ENCODE data around the gene CHMP6.

The CHMP6 gene

GRCh38 chr17:80992077-80992947 is 671 bp downstream of the CHMP6 start:
- TF ChIP-seq CTCF (IDR thresholded peaks at IDR 0.05) (no peak), ZFX (IDR thresholded peaks at IDR 0.05; ENCODE audit: borderline replicate concordance) (no peak)
- H3K27ac ChIP-seq, result peak overlapping the region; percentile 64

- TF ChIP-seq ZFX (IDR thresholded peaks at IDR 0.05; ENCODE audit: borderline replicate concordance) (no peak), CTCF (IDR thresholded peaks at IDR 0.05) (no peak)
- 0 out of 2 replicates have a peak overlapping the region, but pooled peaks have one; percentile 64 for H3K27ac ChIP-seq
Measured at GRCh38 chr17:80992948-80993624, 1.4 kb downstream of the CHMP6 start.

- H3K27ac ChIP-seq, result no peak overlapping the region
Measured at GRCh38 chr17:80995131-80995530, 3.5 kb downstream of the CHMP6 start.

GRCh38 chr17:80996422-80997305 is 5.0 kb downstream of the CHMP6 start:
- TF ChIP-seq CTCF (IDR thresholded peaks at IDR 0.05) (no peak), ZFX (IDR thresholded peaks at IDR 0.05; ENCODE audit: borderline replicate concordance) (no peak)

More at GRCh38 chr17:80995131-80995530, 3.5 kb downstream of the CHMP6 start:
- no peak for TF ChIP-seq CTCF (IDR thresholded peaks at IDR 0.05)
- TF ChIP-seq ZFX (IDR thresholded peaks at IDR 0.05; ENCODE audit: borderline replicate concordance), result no peak

GRCh38 chr17:80997424-80998117 is 5.9 kb downstream of the CHMP6 start:
- TF ChIP-seq ZFX (IDR thresholded peaks at IDR 0.05; ENCODE audit: borderline replicate concordance), result no peak
- no peak for TF ChIP-seq CTCF (IDR thresholded peaks at IDR 0.05)

More at GRCh38 chr17:80996422-80997305, 5.0 kb downstream of the CHMP6 start:
- no peak overlapping the region for H3K27ac ChIP-seq

GRCh38 chr17:80998118-80998747 is 6.6 kb downstream of the CHMP6 start:
- H3K27ac ChIP-seq, result no peak overlapping the region
- TF ChIP-seq CTCF (IDR thresholded peaks at IDR 0.05) (no peak), ZFX (IDR thresholded peaks at IDR 0.05; ENCODE audit: borderline replicate concordance) (no peak)

More at GRCh38 chr17:80997424-80998117, 5.9 kb downstream of the CHMP6 start:
- no peak overlapping the region for H3K27ac ChIP-seq

Measured in 22Rv1 (cell line).